DND-41 (cell line): Measurements from ENCODE around the gene ANGPTL8.

ENCODE experiments used
- ATAC-seq: fragments of 200-7000 bp; cut with Tn5 transposase; 3 replicates; pipeline ENCODE4 v1.9.1; 2021; ENCODE audit warnings: low read depth; ENCODE audit not compliant: insufficient read depth
- DNase-seq: peaks from one replicate; pipeline ENCODE4 v3.0.0-alpha.2; 2020
- H2AFZ ChIP-seq: 2 replicates; pipeline ENCODE4 v1.6.0; 2012; ENCODE audit warnings: low read depth, low read length
- H3K27ac ChIP-seq: 2 replicates; pipeline ENCODE4 v1.5.1; 2012; ENCODE audit warnings: low read length, inconsistent platforms
- H3K27me3 ChIP-seq: fragments of 200-600 bp; sonication (generic); 2 replicates; pipeline ENCODE4 v1.6.0; 2012; ENCODE audit warnings: low read length, mild to moderate bottlenecking, inconsistent platforms; ENCODE audit not compliant: insufficient read depth, poor library complexity
- H3K36me3 ChIP-seq: 2 replicates; pipeline ENCODE4 v1.5.1; 2012; ENCODE audit warnings: low read length, inconsistent platforms; ENCODE audit not compliant: insufficient read depth
- H3K4me1 ChIP-seq: 2 replicates; pipeline ENCODE4 v1.5.1; 2012; ENCODE audit warnings: mild to moderate bottlenecking, low read length; ENCODE audit not compliant: insufficient read depth
- H3K4me2 ChIP-seq: 2 replicates; pipeline ENCODE4 v1.6.0; 2012; ENCODE audit warnings: mild to moderate bottlenecking, moderate library complexity, low read length, inconsistent platforms; ENCODE audit not compliant: insufficient read depth
- H3K4me3 ChIP-seq, 2 experiments: fragments of 200-600 bp in 1 of 2; shearing (Covaris generic) in 1 of 2; 2 replicates each; pipeline ENCODE4 v1.5.1; 2012 to 2016; ENCODE audit warnings: inconsistent platforms in 2 of 2, low read length in 2 of 2, mild to moderate bottlenecking in 2 of 2, low read depth in 1 of 2, moderate library complexity in 1 of 2
- H3K79me2 ChIP-seq: 2 replicates; pipeline ENCODE4 v1.6.0; 2012; ENCODE audit warnings: low read length, inconsistent platforms; ENCODE audit not compliant: insufficient read depth
- H3K9ac ChIP-seq: 2 replicates; pipeline ENCODE4 v1.6.0; 2012; ENCODE audit warnings: low read depth, mild to moderate bottlenecking, inconsistent platforms, low read length, moderate library complexity
- H3K9me3 ChIP-seq: 2 replicates; pipeline ENCODE4 v1.5.1; 2012; ENCODE audit warnings: low read length, moderate library complexity, mild to moderate bottlenecking, inconsistent platforms; ENCODE audit not compliant: insufficient read depth, severe bottlenecking
- H4K20me1 ChIP-seq: 2 replicates; pipeline ENCODE4 v1.6.0; 2012; ENCODE audit warnings: low read length; ENCODE audit not compliant: insufficient read depth
- CTCF ChIP-seq: IDR thresholded peaks from 2 replicates; pipeline ENCODE4 v1.5.1; 2012; ENCODE audit warnings: borderline replicate concordance, low read length, moderate library complexity, mild to moderate bottlenecking; ENCODE audit not compliant: poor library complexity, severe bottlenecking; ENCODE audit errors: extremely low read depth
- EZH2 ChIP-seq: IDR thresholded peaks from 3 replicates; pipeline ENCODE4 v1.6.1; 2012; ENCODE audit warnings: borderline replicate concordance, low read depth, mild to moderate bottlenecking, moderate library complexity, low read length, inconsistent platforms; ENCODE audit not compliant: severe bottlenecking

The ANGPTL8 gene

DNA sequence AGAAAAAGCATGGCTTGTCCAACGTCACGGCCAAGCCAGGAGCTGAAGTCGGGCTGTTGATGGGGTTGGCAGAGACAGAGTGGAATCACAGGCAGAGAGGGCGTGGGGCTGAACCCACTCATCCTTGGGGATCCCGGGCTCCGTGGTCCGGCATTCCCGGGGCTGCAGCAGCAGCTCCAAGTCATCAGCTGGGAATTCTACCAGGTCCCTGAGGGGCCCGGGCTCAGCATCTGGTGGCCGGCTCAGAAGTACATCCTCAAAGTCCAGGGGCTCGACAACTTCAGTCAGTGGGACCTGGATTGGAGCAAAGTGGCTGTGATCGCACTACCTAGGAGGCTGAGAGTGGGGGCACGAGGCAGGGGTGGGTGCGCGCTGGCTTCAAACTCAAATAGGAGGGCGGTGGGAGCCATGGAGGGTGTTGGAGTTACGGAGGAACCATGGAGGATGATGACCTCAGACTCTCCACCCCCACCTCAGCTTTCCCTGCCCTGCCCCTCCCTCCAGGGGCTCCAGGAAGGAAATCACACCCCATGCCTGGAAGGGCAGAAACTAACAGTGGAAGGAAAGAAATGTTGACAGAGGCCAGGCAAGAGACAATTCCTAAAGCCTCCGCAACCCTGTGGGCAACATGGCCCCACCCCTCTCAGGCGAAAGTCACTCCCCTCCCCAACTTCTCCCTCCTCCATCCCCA, 13.4 kb downstream of the ANGPTL8 start:
- Histone ChIP-seq H3K9ac (no peak overlapping the region), H3K9me3 (no peaks in the 10 kb centered on the region), H3K4me1 (no peaks in the 10 kb centered on the region), H2AFZ (no peak overlapping the region), H3K27ac (no peak overlapping the region), H3K79me2 (no peaks in the 10 kb centered on the region), H3K27me3 (no peaks in the 10 kb centered on the region), H3K36me3 (no peaks in the 10 kb centered on the region), H3K4me2 (no peak overlapping the region), H3K4me3 (no peak overlapping the region), H4K20me1 (no peaks in the 10 kb centered on the region)
- ATAC-seq (no peak), DNase-seq (no peak)
- TF ChIP-seq CTCF = no peak
- TF ChIP-seq EZH2 = no peak

GRCh38 chr19:11254666-11255065, 15.2 kb downstream of the ANGPTL8 start:
- Histone ChIP-seq H3K4me1 (no peaks in the 10 kb centered on the region), H3K9ac (no peak overlapping the region), H3K27ac (no peak overlapping the region), H2AFZ (no peak overlapping the region), H3K4me2 (no peak overlapping the region), H3K36me3 (no peaks in the 10 kb centered on the region), H3K79me2 (no peaks in the 10 kb centered on the region), H3K27me3 (no peaks in the 10 kb centered on the region), H4K20me1 (no peaks in the 10 kb centered on the region), H3K4me3 (no peak overlapping the region), H3K9me3 (no peaks in the 10 kb centered on the region)
- DNase-seq (no peak), ATAC-seq (no peak)
- TF ChIP-seq EZH2 (no peak), CTCF (peak; percentile 48)

GRCh38 chr19:11256189-11256588, 16.8 kb downstream of the ANGPTL8 start:
- Histone ChIP-seq H4K20me1 (no peaks in the 10 kb centered on the region), H3K4me1 (no peaks in the 10 kb centered on the region), H3K9me3 (no peaks in the 10 kb centered on the region), H2AFZ (no peak overlapping the region), H3K4me2 (no peak overlapping the region), H3K27me3 (no peaks in the 10 kb centered on the region), H3K9ac (no peak overlapping the region), H3K36me3 (no peaks in the 10 kb centered on the region), H3K79me2 (no peaks in the 10 kb centered on the region), H3K27ac (no peak overlapping the region), H3K4me3 (no peak overlapping the region)
- DNase-seq = no peak
- TF ChIP-seq CTCF (no peak), EZH2 (no peak)
- no peak for ATAC-seq
